HG03045 (cell line): ENCODE results near the gene PPP1R12B.
"Not testable (repeated sequence)": the region's sequence is repeated elsewhere in the genome, so short reads cannot be mapped to it uniquely, and the experiment has no call there.

ENCODE experiments used
- ATAC-seq: cut with Tn5 transposase; IDR thresholded peaks from one replicate; pipeline ENCODE4 v1.9.1; 2021; ENCODE audit warnings: mild to moderate bottlenecking, moderate library complexity; ENCODE audit not compliant: unreplicated experiment

PPP1R12B gene

GRCh38 chr1:202553560-202554038 lies 205.1 kb downstream of the PPP1R12B start:
- ATAC-seq = no peak

DNA sequence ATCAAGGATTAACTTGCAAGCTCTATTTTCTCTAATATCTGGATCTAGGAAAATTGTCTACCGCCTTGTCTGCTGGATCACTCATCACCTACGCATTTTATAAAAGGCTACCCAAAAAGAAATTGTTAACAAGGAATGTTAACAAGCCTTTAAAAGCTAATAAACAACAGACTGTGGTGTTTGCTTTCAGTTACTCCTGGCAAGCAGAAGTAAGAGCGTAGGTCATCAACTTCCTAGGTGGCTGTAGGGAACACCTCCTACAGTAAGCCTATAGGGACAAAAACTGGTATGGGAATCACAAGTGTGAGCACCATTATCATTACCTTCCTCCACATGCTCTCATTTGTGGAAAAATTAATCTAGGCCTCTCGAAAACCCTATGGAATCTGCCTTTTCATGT lies 206.1 kb downstream of the PPP1R12B start:
- ATAC-seq = not testable (repeated sequence)

GRCh38 chr1:202556037-202556436 lies 207.5 kb downstream of the PPP1R12B start:
- ATAC-seq = not testable (repeated sequence)

GRCh38 chr1:202557662-202558061 lies 209.2 kb downstream of the PPP1R12B start:
- not testable (repeated sequence) for ATAC-seq

- no peak for ATAC-seq
These were observed 212.7 kb downstream of the PPP1R12B start for GRCh38 chr1:202561240-202561639.

- no peak for ATAC-seq
These were observed 213.4 kb downstream of the PPP1R12B start for GRCh38 chr1:202561726-202562443.

GRCh38 chr1:202562444-202563060 lies 214.1 kb downstream of the PPP1R12B start:
- ATAC-seq = no peak

GRCh38 chr1:202563818-202564217 lies 215.3 kb downstream of the PPP1R12B start:
- no peak for ATAC-seq

DNA sequence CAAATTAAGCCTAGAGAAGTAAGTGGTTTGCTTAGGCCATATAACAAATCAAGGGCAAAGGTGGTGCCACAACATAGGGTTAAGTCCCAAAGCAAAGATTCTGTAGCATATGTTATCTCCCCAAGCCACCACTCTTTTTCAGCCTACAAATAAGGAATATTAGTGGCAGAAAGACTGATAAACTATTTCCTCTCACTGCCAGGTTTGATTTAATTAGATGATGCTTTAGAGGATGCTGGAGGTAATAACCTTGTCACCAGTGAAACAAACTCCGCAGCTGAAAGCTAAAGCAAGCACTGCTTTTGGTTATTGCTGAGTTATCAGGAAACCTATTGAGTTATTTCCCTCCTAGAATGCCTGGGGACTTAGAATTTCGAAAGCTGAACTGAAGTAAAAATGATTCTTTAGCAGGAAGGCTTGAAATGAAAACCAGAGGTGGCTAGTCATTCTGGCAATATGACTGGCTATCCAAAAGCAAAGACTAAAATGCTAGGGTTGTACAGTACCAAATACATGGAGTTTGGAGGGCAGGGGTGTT lies 216.5 kb downstream of the PPP1R12B start:
- ATAC-seq = no peak

GRCh38 chr1:202565890-202566602 lies 217.5 kb downstream of the PPP1R12B start:
- no peak for ATAC-seq

DNA sequence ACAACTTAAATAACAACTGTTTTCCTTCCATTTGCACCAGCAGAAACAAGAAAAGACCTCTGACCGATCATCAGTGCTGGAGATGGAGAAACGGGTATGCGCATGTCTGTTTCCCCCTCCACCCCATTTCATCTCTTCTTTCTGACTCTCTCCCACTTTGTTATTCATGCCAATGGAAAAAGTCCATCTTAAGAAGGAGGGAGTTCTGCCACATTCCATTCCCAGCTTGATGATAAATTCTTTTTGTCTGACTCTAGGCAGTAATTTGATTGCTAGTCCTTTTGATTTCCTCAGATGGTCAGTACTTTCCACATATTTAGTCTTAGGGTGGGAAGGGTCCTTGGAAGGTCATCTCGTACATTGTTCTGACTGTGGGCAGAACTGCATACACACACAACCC lies 219.2 kb downstream of the PPP1R12B start:
- ATAC-seq = no peak

GRCh38 chr1:202568410-202568809 lies 219.9 kb downstream of the PPP1R12B start:
- ATAC-seq = no peak

DNA sequence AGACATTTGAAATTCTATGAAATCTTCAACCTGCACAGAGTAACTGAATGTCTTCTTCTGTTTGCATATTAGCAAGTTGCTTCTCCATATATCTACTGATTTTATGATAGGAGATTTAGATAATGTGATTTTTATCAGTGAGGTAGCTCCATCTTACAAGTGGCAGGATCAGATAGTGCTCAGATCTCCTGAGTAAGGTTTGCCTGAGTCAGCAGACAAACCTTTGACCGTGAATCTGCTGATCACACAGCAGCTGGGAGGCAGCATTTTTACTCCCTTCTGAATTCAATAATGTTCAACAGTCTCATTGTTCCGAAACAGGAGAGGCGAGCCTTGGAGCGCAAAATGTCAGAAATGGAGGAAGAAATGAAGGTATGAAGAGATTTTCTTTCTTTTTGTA lies 220.3 kb downstream of the PPP1R12B start:
- ATAC-seq = no peak

DNA sequence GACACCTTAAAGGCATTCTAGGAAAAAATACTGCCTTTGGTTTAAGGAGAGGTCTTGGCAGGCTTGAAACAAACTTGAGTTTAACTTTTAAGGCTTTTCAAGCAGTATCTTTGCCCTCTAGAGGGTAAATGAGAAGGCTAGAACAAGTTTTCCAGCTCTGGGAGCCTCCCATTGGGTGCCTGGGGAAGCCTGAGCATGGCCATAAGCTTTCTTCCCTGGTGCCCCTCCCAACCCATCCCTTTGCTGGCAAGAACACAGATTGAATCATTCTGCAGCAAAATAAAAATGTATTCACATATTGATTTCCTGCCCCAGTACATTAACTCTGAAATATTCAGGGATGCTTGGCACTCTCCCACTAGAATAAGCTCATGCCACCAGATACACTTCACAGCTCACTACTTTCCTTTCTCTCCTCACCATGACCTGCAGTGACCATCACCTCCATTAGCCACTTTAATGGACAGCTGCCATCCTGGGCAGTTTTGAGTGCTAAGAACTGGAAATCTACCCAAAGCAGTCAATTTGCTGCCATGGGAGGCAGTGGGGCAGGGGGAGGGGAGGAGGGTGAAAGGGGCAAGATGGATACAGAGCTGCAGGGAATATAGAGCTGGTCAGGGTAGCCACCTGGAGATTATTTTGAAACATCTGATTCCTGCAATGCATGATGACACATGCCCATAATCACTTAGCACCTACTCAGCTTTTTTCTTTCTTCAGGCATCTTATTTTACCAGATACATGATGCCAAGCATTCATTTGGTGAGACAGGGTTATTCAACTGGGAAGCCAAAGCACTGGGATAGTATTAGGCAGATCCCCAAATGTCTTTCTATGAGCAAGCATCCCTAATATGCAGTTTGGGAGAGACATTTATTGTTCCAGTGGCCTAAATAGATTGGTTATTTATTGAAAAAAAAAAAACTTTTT lies 221.2 kb downstream of the PPP1R12B start:
- ATAC-seq = no peak

DNA sequence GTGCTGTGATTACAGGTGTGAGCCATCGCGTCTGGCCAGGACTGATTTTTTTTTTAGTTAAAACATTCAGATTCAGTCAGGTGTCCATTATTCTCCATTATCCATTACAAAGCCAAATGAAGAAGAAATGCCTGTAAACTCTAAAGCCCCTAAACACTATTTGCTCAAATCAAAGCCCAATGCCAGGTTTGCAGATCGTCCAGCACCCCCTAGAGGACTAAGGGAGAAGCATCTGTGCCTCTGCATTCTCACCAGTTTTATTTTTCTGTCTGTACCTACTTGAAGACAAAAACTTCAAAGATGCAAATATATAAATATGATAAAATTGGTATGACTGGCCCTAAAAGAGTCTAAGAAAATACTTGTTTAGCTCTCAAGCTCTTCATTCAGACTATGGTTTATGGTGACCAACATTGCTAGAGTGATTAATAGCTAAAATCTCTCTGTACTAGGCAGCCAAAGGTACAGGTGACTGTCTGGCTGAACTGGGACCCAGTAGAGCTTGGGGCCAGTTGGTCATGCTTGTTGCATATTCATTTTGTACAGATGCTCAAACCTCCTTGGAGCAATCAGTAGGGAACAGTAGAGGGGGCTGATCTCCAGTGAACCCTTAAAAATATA lies 223.3 kb downstream of the PPP1R12B start:
- no peak for ATAC-seq

- ATAC-seq = no peak
These were observed 224.4 kb downstream of the PPP1R12B start for GRCh38 chr1:202572867-202573266.

GRCh38 chr1:202575918-202576653 lies 227.6 kb downstream of the PPP1R12B start:
- ATAC-seq = no peak

- ATAC-seq = no peak
These were observed 228.3 kb downstream of the PPP1R12B start for GRCh38 chr1:202576816-202577215.

- no peak for ATAC-seq
These were observed 228.9 kb downstream of the PPP1R12B start for GRCh38 chr1:202577381-202577780.
